Brain microvascular endothelial cell (primary cell): ENCODE measurements around the gene KCNQ1OT1.
A peak's percentile ranks its signal among the peaks of the same experiment; 100 is the strongest.

Experiments
- DNase-seq: peaks from one replicate; pipeline ENCODE4 v3.0.0-alpha.2; 2020
- H3K27ac ChIP-seq: fragments of 250-450 bp; sonication (Bioruptor Pico); 2 replicates; pipeline ENCODE4 v1.5.1; 2020; ENCODE audit warnings: mild to moderate bottlenecking, moderate library complexity
- H3K27me3 ChIP-seq: fragments of 250-450 bp; sonication (Bioruptor Pico); replicated peaks from 2 replicates; pipeline ENCODE4 v1.5.1; 2020; ENCODE audit warnings: mild to moderate bottlenecking
- H3K36me3 ChIP-seq: fragments of 250-450 bp; sonication (Bioruptor Pico); replicated peaks from 2 replicates; pipeline ENCODE4 v1.5.1; 2020; ENCODE audit warnings: mild to moderate bottlenecking
- H3K4me3 ChIP-seq: 2 replicates; pipeline ENCODE4 v1.5.1; 2011; ENCODE audit warnings: low read depth, mild to moderate bottlenecking, control low read depth, low read length, moderate library complexity
- CTCF ChIP-seq: IDR thresholded peaks from 2 replicates; pipeline ENCODE4 v1.5.1; 2011; ENCODE audit warnings: low read depth, mild to moderate bottlenecking, moderate library complexity, low read length, control low read depth, inconsistent platforms; ENCODE audit errors: missing control alignments
- in situ Hi-C: cut with HindIII; loops from 2 replicates; pipeline ENCODE4 v1.10.0; 2017; ENCODE audit warnings: low sequenced_read_pairs, low pct_ligation_motif_present

KCNQ1OT1 gene

DNA sequence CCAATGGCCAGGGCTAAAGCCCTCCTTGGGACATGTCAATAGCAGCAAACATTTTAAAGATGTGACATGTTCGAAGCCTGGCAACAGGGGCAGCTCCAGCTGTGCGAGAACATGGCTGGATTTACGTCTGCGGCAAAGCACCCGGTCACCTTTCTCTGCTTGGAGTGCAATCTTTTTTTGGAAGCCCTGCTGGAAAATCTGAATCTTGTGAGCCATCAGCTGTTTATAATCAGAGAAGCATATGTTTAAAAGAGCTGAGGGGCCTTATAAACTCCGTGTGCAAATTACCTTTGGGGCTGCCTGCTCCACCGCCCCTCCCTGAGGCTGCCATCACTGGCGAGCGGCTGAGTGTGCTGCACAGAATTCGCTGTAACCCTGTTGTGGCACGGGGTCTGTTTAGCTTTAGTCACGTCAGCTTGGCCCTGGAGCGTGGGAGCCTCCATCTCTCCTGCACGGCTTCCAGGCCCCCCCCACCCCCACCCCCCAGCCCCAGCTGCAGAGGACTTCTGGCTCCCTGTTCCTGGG is 9.0 kb upstream of the KCNQ1OT1 start:
- H3K27ac ChIP-seq: no peak overlapping the region
- peak; percentile 25 for DNase-seq
- H3K4me3 ChIP-seq: no peak overlapping the region
- TF ChIP-seq CTCF: no peak
- peaks cover 6% of the 10 kb centered on the region for H3K27me3 ChIP-seq
- H3K36me3 ChIP-seq: no peaks in the 10 kb centered on the region
- in situ Hi-C loops: no loop called here

- TF ChIP-seq CTCF: no peak
- Histone ChIP-seq H3K4me3 (no peak overlapping the region), H3K27me3 (peaks cover 6% of the 10 kb centered on the region), H3K27ac (no peak overlapping the region), H3K36me3 (no peaks in the 10 kb centered on the region)
- no peak for DNase-seq
- in situ Hi-C loops: no loop called here
Observed at GRCh38 chr11:2708151-2708581, 8.4 kb upstream of the KCNQ1OT1 start.

DNA sequence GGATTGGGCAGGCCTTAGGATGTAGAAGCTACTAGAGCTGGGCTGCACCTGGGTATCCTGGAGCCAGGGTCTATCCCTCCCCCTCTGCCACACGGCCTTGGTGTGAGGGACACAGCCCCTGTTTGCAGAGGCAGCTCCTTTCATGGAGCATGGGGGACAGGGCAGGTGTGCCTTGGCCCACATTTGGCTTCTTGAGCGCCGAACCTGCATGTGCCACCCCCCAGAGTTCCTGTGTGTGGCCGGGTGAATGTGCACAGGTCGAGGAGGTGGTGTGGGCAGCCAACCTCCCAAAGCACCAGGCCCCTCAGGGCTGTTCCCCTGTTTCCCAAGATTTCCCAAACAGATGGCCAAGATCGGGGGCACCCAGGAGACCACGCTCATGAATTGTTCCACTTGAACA is 7.9 kb upstream of the KCNQ1OT1 start:
- Histone ChIP-seq H3K4me3 (no peak overlapping the region), H3K36me3 (no peaks in the 10 kb centered on the region), H3K27ac (no peak overlapping the region), H3K27me3 (peaks cover 6% of the 10 kb centered on the region)
- no peak for DNase-seq
- in situ Hi-C loops: no loop called here
- no peak for TF ChIP-seq CTCF

DNA sequence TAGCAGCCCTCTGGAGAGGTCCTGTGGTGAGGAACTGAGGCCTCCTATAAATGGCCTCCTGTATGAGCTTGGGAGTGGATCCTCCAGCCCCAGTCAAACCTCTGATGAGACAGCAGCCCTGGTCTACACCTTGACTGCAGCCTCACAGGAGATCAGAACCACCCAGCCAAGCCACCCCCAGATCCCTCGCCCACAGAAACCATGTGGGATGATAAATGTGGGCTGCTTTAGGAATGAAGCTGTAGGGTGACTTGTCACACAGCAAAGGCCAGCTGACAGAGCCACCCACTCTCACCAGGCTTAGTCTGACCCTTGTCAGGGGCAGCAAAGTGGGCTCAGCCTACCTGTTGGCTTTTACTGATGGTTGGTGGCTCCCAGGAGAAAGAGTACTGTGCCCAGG is 6.5 kb upstream of the KCNQ1OT1 start:
- H3K4me3 ChIP-seq: no peak overlapping the region
- DNase-seq: no peak
- no peak for TF ChIP-seq CTCF
- H3K27ac ChIP-seq: no peak overlapping the region
- no peaks in the 10 kb centered on the region for H3K36me3 ChIP-seq
- in situ Hi-C loops: no loop called here
- H3K27me3 ChIP-seq: peaks cover 6% of the 10 kb centered on the region

- Histone ChIP-seq H3K4me3 (no peak overlapping the region), H3K27me3 (peaks cover 6% of the 10 kb centered on the region), H3K36me3 (no peaks in the 10 kb centered on the region), H3K27ac (no peak overlapping the region)
- no peak for TF ChIP-seq CTCF
- in situ Hi-C loops: no loop called here
- no peak for DNase-seq
Observed at GRCh38 chr11:2704896-2705606, 5.3 kb upstream of the KCNQ1OT1 start.

DNA sequence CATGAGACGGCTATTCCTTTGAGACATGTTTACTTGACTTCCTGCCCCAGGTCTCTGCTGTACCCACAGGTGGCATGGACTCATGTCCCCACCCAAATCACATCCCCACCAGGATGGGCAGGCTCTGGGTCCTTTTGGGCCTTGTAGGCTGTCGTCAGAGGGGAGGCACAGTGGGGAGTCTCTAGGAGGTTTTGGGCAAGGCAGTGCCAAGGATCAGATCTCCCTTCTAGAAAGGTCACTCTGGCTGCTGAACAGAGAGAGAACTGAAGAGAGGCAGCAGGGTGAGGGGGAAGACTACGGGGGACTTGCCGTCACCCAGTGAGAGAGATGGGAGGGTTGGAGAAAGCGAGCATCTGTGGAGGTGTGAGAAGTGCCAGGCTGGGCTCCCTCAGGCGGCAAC is 4.6 kb upstream of the KCNQ1OT1 start:
- no peaks in the 10 kb centered on the region for H3K36me3 ChIP-seq
- DNase-seq: no peak
- TF ChIP-seq CTCF: no peak
- no peak overlapping the region for H3K4me3 ChIP-seq
- H3K27ac ChIP-seq: no peak overlapping the region
- H3K27me3 ChIP-seq: peaks cover 6% of the 10 kb centered on the region
- in situ Hi-C loops: no loop called here
